SK-N-SH (cell line): ENCODE results near the gene SRCIN1. TPM values are rescaled to one million over a fixed set of nuclear protein-coding genes. Genes with fewer than 3 reads are reported as not detected.

ENCODE experiments used
- CTCF ChIA-PET: fragments of 300-600, 350-600 bp; formaldehyde crosslinking; extraction: SDS; loops from one replicate; lab custom pipeline; 2021; lab: Yijun Ruan, JAX
- POLR2A ChIA-PET: fragments of 350-600 bp; sonication (Branson Sonifier 250); formaldehyde crosslinking; extraction: SDS; loops from one replicate; lab custom pipeline; 2020; ENCODE audit warnings: antibody characterized with exemption, inconsistent platforms; lab: Yijun Ruan, JAX
- DNase-seq: peaks from one replicate; pipeline ENCODE4 v3.0.0; 2012
- H2AFZ ChIP-seq: fragments of 200-600 bp; sonication (generic); 2 replicates; pipeline ENCODE4 v1.8.1; 2016; ENCODE audit warnings: antibody characterized with exemption, mild to moderate bottlenecking, low read depth
- H3F3A ChIP-seq: fragments of 200-600 bp; sonication (generic); replicated peaks from 2 replicates; pipeline ENCODE3; 2016; ENCODE audit warnings: antibody characterized with exemption, mild to moderate bottlenecking; ENCODE audit not compliant: insufficient read depth
- H3K27ac ChIP-seq, 2 experiments: fragments of 200-500 bp in 1 of 2; fragments of 200-600 bp in 1 of 2; sonication (Bioruptor generic) in 1 of 2; sonication (generic), shearing (Covaris generic) in 1 of 2; 2 replicates each; pipeline versions ENCODE4 v1.5.1 to v1.6.1; 2014 to 2016; ENCODE audit warnings: low read depth in 2 of 2, inconsistent platforms in 1 of 2, low read length in 1 of 2, mild to moderate bottlenecking in 1 of 2, mixed read lengths in 1 of 2
- H3K27me3 ChIP-seq: fragments of 200-600 bp; sonication (generic), shearing (Covaris generic); 2 replicates; pipeline ENCODE4 v1.6.1; 2016; ENCODE audit warnings: mixed run types; ENCODE audit not compliant: insufficient read depth
- H3K36me3 ChIP-seq, 2 experiments: fragments of 200-500 bp in 1 of 2; fragments of 200-600 bp in 1 of 2; sonication (Bioruptor generic) in 1 of 2; sonication (generic) in 1 of 2; replicated peaks in 1 of 2; 2 replicates each; pipeline versions ENCODE3 to v1.5.1; 2014 to 2016; ENCODE audit warnings: low read length in 1 of 2, mild to moderate bottlenecking in 1 of 2; ENCODE audit not compliant: insufficient read depth in 2 of 2, control insufficient read depth in 1 of 2
- H3K4me1 ChIP-seq, 2 experiments: fragments of 200-500 bp in 1 of 2; fragments of 200-600 bp in 1 of 2; sonication (Bioruptor generic) in 1 of 2; sonication (generic), shearing (Covaris generic) in 1 of 2; 2 replicates each; pipeline versions ENCODE4 v1.5.1 to v1.6.1; 2014 to 2016; ENCODE audit warnings: low read depth in 1 of 2, low read length in 1 of 2, mixed run types in 1 of 2; ENCODE audit not compliant: insufficient read depth in 2 of 2, control insufficient read depth in 1 of 2
- H3K4me2 ChIP-seq: fragments of 200-600 bp; sonication (generic), shearing (Covaris generic); 2 replicates; pipeline ENCODE4 v1.6.1; 2017; ENCODE audit warnings: mixed run types
- H3K4me3 ChIP-seq, 2 experiments: fragments of 200-500 bp in 1 of 2; fragments of 200-600 bp in 1 of 2; sonication (Bioruptor generic) in 1 of 2; sonication (generic), shearing (Covaris generic) in 1 of 2; 2 replicates each; pipeline versions ENCODE4 v1.5.1 to v1.8.1; 2014 to 2016; ENCODE audit warnings: low read depth in 2 of 2, inconsistent platforms in 1 of 2, low read length in 1 of 2, mild to moderate bottlenecking in 1 of 2, mixed read lengths in 1 of 2, moderate library complexity in 1 of 2
- H3K79me2 ChIP-seq: fragments of 200-600 bp; sonication (generic); 2 replicates; pipeline ENCODE4 v1.8.1; 2017; ENCODE audit warnings: mild to moderate bottlenecking; ENCODE audit not compliant: insufficient read depth
- H3K9ac ChIP-seq: fragments of 200-600 bp; sonication (generic); 2 replicates; pipeline ENCODE4 v1.6.1; 2017; ENCODE audit warnings: mixed run types
- H3K9me2 ChIP-seq: fragments of 200-600 bp; sonication (generic); 2 replicates; pipeline ENCODE4 v1.6.1; 2017; ENCODE audit warnings: mixed run types
- H3K9me3 ChIP-seq: fragments of 200-600 bp; sonication (generic); 2 replicates; pipeline ENCODE4 v1.6.1; 2017; ENCODE audit warnings: mixed run types, mild to moderate bottlenecking, moderate library complexity
- H4K20me1 ChIP-seq: fragments of 200-600 bp; sonication (generic); 2 replicates; pipeline ENCODE4 v1.6.1; 2017; ENCODE audit warnings: mild to moderate bottlenecking, mixed run types; ENCODE audit not compliant: insufficient read depth
- CTCF ChIP-seq: fragments of 200-600 bp; sonication (generic); IDR thresholded peaks from 2 replicates; pipeline ENCODE4 v1.6.1; 2017; ENCODE audit warnings: antibody characterized with exemption, mild to moderate bottlenecking, moderate library complexity
- EP300 ChIP-seq, 2 experiments: IDR thresholded peaks; 2 replicates each; pipeline versions ENCODE4 v1.4.0 to v1.6.1; 2012; ENCODE audit warnings: borderline replicate concordance in 1 of 2, low read depth in 1 of 2, low read length in 1 of 2
- EZH2phosphoT487 ChIP-seq: fragments of 200-600 bp; sonication (generic); IDR thresholded peaks from 2 replicates; pipeline ENCODE4 v1.6.1; 2017; ENCODE audit warnings: low read depth, mixed run types, mild to moderate bottlenecking, antibody characterized with exemption, moderate library complexity, borderline replicate concordance
- FOXM1 ChIP-seq: IDR thresholded peaks from 2 replicates; pipeline ENCODE4 v1.4.0; 2012; ENCODE audit warnings: low read depth, mild to moderate bottlenecking
- MAX ChIP-seq: IDR thresholded peaks from 2 replicates; pipeline ENCODE4 v1.4.0; 2012; ENCODE audit warnings: low read depth
- MEF2A ChIP-seq: IDR thresholded peaks from 2 replicates; pipeline ENCODE4 v1.4.0; 2012; ENCODE audit warnings: low read depth, borderline replicate concordance
- PBX3 ChIP-seq: IDR thresholded peaks from 2 replicates; pipeline ENCODE4; 2012
- RCOR1 ChIP-seq: fragments of 150-350 bp; IDR thresholded peaks from 2 replicates; pipeline ENCODE4 v1.6.1; 2017; ENCODE audit warnings: antibody characterized with exemption, low read length
- RFX5 ChIP-seq: IDR thresholded peaks from 2 replicates; pipeline ENCODE4 v1.6.1; 2012; ENCODE audit warnings: mild to moderate bottlenecking, improper control_type of control experiment, low read length
- TCF12 ChIP-seq: IDR thresholded peaks from 2 replicates; pipeline ENCODE4 v1.4.0; 2012
- USF1 ChIP-seq: IDR thresholded peaks from 2 replicates; pipeline ENCODE4 v1.4.0; 2012; ENCODE audit warnings: low read depth, borderline replicate concordance
- USF2 ChIP-seq: fragments of 150-350 bp; IDR thresholded peaks from 2 replicates; pipeline ENCODE4 v1.6.1; 2017; ENCODE audit warnings: antibody characterized with exemption, low read length, low read depth, borderline replicate concordance
- WGBS: methylation state at CpG from one replicate; pipeline ENCODE4 v1.1.6; 2017; ENCODE audit warnings: low lambda C conversion rate; 5-methylcytosine and 5-hydroxymethylcytosine counted together
- polyA plus RNA-seq, 3 experiments: library from polyadenylated mRNA; depleted of rRNA; stranded (reverse); fragments of >200 nt; gene quantifications; 2 replicates each; pipeline ENCODE4 v1.2.3, GENCODE V29; 2012

SRCIN1 gene
- polyA plus RNA-seq, 1 of the 3 experiments (the other 2 are of a cell fraction): 1.0 TPM

GRCh38 chr17:38572669-38573365 lies 32.9 kb downstream of the SRCIN1 start:
- Histone ChIP-seq H3F3A (no peaks in the 10 kb centered on the region), H3K4me1 (peaks cover 0 to 47% of the 10 kb centered on the region in 2 experiments; a peak in 1 of 4 replicates), H3K27ac (no peak overlapping the region), H3K9ac (no peak overlapping the region), H3K4me3 (peak overlapping the region; percentile 3 to 47; a peak in 2 of 4 replicates), H3K79me2 (no peaks in the 10 kb centered on the region), H3K4me2 (0 out of 2 replicates have a peak overlapping the region, but pooled peaks have one; percentile 52), H2AFZ (no peak overlapping the region), H3K27me3 (peaks cover 33% of the 10 kb centered on the region), H4K20me1 (no peaks in the 10 kb centered on the region), H3K9me2 (no peaks in the 10 kb centered on the region), H3K9me3 (no peaks in the 10 kb centered on the region), H3K36me3 (no peaks in the 10 kb centered on the region)
- CTCF ChIA-PET: no interaction called here
- DNase-seq: peak; percentile 90
- TF ChIP-seq USF2 (no peak), MAX (no peak), PBX3 (no peak), EP300 (IDR thresholded peaks at IDR 0.05; ENCODE audit: borderline replicate concordance in 1 of 2, low read depth in 1 of 2, low read length in 1 of 2) (no peak), RCOR1 (no peak), CTCF (no peak), MEF2A (no peak), RFX5 (no peak), EZH2phosphoT487 (no peak), USF1 (no peak), TCF12 (no peak), FOXM1 (no peak)
- POLR2A ChIA-PET: interaction anchor here (1.1 kb wide), 1 partner anchor 14 kb away, joined by 3 read pairs; no protein-coding TSS in a partner anchor
- whole genome bisulfite sequencing: 13% methylated on average over 18 of the region's 61 CpGs
